Right kidney (tissue), 1 donor: ENCODE data around the gene PTPN13.

Experiments
- DNase-seq: peaks from one replicate; pipeline ENCODE4 v3.0.0-alpha.2; 2016

The PTPN13 gene

GRCh38 chr4:86587381-86588140, 6.6 kb upstream of the PTPN13 start:
- no peak for DNase-seq

- no peak for DNase-seq
Observed at GRCh38 chr4:86592553-86593249, 1.4 kb upstream of the PTPN13 start.

- DNase-seq: no peak
Observed at GRCh38 chr4:86594559-86595425, 677 bp downstream of the PTPN13 start.

- peak; percentile 61 for DNase-seq
Observed at GRCh38 chr4:86595426-86595805, 1.3 kb downstream of the PTPN13 start.

GRCh38 chr4:86596807-86597206, 2.7 kb downstream of the PTPN13 start:
- DNase-seq: no peak

GRCh38 chr4:86600007-86600653, 6.0 kb downstream of the PTPN13 start:
- no peak for DNase-seq

GRCh38 chr4:86603311-86603885, 9.3 kb downstream of the PTPN13 start:
- no peak for DNase-seq

- DNase-seq: no peak
Observed at GRCh38 chr4:86606809-86607208, 12.7 kb downstream of the PTPN13 start.

- no peak for DNase-seq
Observed at GRCh38 chr4:86608757-86609375, 14.8 kb downstream of the PTPN13 start.

GRCh38 chr4:86611757-86612156, 17.6 kb downstream of the PTPN13 start:
- no peak for DNase-seq

- DNase-seq: no peak
Observed at GRCh38 chr4:86613734-86614133, 19.6 kb downstream of the PTPN13 start.

GRCh38 chr4:86614865-86615264, 20.8 kb downstream of the PTPN13 start:
- DNase-seq: no peak

- DNase-seq: no peak
Observed at GRCh38 chr4:86615501-86615900, 21.4 kb downstream of the PTPN13 start.

- no peak for DNase-seq
Observed at GRCh38 chr4:86619656-86620055, 25.5 kb downstream of the PTPN13 start.

GRCh38 chr4:86621435-86621834, 27.3 kb downstream of the PTPN13 start:
- DNase-seq: no peak

- DNase-seq: no peak
Observed at GRCh38 chr4:86626066-86626465, 32.0 kb downstream of the PTPN13 start.

- no peak for DNase-seq
Observed at GRCh38 chr4:86627462-86628135, 33.5 kb downstream of the PTPN13 start.

- no peak for DNase-seq
Observed at GRCh38 chr4:86630629-86631028, 36.5 kb downstream of the PTPN13 start.

GRCh38 chr4:86631166-86631565, 37.1 kb downstream of the PTPN13 start:
- no peak for DNase-seq

GRCh38 chr4:86633854-86634253, 39.7 kb downstream of the PTPN13 start:
- no peak for DNase-seq

GRCh38 chr4:86640469-86640868, 46.4 kb downstream of the PTPN13 start:
- DNase-seq: no peak
